ENCODE measurements around the gene SRPRB.

Gene SRPRB

GRCh38 chr3:133812872-133813271 lies 7.3 kb downstream of the SRPRB start:
- TF ChIP-seq, protein P1, sequence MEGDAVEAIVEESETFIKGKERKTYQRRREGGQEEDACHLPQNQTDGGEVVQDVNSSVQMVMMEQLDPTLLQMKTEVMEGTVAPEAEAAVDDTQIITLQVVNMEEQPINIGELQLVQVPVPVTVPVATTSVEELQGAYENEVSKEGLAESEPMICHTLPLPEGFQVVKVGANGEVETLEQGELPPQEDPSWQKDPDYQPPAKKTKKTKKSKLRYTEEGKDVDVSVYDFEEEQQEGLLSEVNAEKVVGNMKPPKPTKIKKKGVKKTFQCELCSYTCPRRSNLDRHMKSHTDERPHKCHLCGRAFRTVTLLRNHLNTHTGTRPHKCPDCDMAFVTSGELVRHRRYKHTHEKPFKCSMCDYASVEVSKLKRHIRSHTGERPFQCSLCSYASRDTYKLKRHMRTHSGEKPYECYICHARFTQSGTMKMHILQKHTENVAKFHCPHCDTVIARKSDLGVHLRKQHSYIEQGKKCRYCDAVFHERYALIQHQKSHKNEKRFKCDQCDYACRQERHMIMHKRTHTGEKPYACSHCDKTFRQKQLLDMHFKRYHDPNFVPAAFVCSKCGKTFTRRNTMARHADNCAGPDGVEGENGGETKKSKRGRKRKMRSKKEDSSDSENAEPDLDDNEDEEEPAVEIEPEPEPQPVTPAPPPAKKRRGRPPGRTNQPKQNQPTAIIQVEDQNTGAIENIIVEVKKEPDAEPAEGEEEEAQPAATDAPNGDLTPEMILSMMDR (IDR thresholded peaks at IDR 0.05; ENCODE audit: low read depth, low read length, missing control alignments): no peak
- no peak overlapping the region for H3K4me3 ChIP-seq (ENCODE audit: low read depth, low read length)
- no peak for DNase-seq (ENCODE audit: low read depth)

DNA sequence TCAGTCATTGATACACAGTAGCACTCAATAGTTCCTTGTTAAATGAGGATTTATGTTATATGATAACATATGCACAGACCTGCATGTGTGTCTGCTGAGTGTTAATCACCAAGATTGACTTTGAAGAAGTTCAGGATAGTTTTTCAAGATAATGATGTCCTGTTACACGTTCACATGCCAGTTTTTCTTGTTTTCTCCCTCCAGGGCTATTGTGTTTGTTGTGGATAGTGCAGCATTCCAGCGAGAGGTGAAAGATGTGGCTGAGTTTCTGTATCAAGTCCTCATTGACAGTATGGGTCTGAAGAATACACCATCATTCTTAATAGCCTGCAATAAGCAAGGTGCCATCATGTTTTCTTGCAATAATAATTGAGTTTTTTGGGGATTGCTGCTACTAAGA lies 9.8 kb downstream of the SRPRB start:
- TF ChIP-seq, protein P1 (IDR thresholded peaks at IDR 0.05; ENCODE audit: low read depth, low read length, missing control alignments): no peak
- DNase-seq (ENCODE audit: low read depth): no peak
- H3K4me3 ChIP-seq (ENCODE audit: low read depth, low read length): no peak overlapping the region

DNA sequence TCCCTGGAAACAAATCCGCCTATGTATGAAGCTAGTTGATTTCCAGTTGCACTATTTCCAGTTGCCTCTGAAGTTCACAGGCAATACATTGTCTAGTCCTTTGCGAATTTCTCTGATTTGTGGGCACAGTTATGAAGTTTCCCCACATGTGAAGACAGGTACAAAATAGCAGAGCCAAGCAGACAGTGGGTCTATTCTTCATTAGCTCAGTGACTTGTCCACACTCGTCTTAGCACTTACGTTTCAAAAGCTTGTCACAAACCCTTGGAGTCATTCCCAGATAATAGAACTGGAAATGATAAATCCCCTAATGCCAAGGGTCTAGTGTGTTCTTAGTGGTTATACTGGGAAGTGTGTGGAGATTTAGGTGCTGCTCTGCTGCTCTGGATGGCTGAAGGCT lies 14.5 kb downstream of the SRPRB start:
- H3K4me3 ChIP-seq (ENCODE audit: low read depth, low read length): no peak overlapping the region
- no peak for DNase-seq (ENCODE audit: low read depth)
- TF ChIP-seq, protein P1 (IDR thresholded peaks at IDR 0.05; ENCODE audit: low read depth, low read length, missing control alignments): no peak

GRCh38 chr3:133820889-133821675 lies 15.5 kb downstream of the SRPRB start:
- no peak overlapping the region for H3K4me3 ChIP-seq (ENCODE audit: low read depth, low read length)
- TF ChIP-seq, protein P1 (IDR thresholded peaks at IDR 0.05; ENCODE audit: low read depth, low read length, missing control alignments): no peak
- DNase-seq (ENCODE audit: low read depth): no peak

- TF ChIP-seq, protein P1 (IDR thresholded peaks at IDR 0.05; ENCODE audit: low read depth, low read length, missing control alignments): peak; percentile 31
- no peak overlapping the region for H3K4me3 ChIP-seq (ENCODE audit: low read depth, low read length)
- no peak for DNase-seq (ENCODE audit: low read depth)
Observed at GRCh38 chr3:133821767-133822638, 16.4 kb downstream of the SRPRB start.

GRCh38 chr3:133824961-133825485 lies 19.4 kb downstream of the SRPRB start:
- H3K4me3 ChIP-seq (ENCODE audit: low read depth, low read length): no peak overlapping the region
- no peak for DNase-seq (ENCODE audit: low read depth)
- TF ChIP-seq, protein P1 (IDR thresholded peaks at IDR 0.05; ENCODE audit: low read depth, low read length, missing control alignments): no peak
